Mucosa of descending colon (tissue), 3 donors: ENCODE results near the gene CMKLR1. TPM values are rescaled to one million over a fixed set of nuclear protein-coding genes. Genes with fewer than 3 reads are reported as not detected.

Experiments used
- ATAC-seq: fragments of 200-7000 bp; cut with Tn5 transposase; one replicate; pipeline ENCODE4 v1.9.1; 2020; ENCODE audit warnings: mild to moderate bottlenecking, moderate library complexity
- DNase-seq, 3 donors: peaks; one replicate each; pipeline ENCODE4 v3.0.0-alpha.2; 2020
- H3K36me3 ChIP-seq: fragments of 200-600 bp; one replicate; pipeline ENCODE4 v1.8.0; 2021; ENCODE audit warnings: low read depth, mild to moderate bottlenecking
- H3K4me1 ChIP-seq: fragments of 200-600 bp; one replicate; pipeline ENCODE4 v1.8.0; 2021; ENCODE audit warnings: low read depth, mild to moderate bottlenecking
- H3K4me3 ChIP-seq: fragments of 200-600 bp; one replicate; pipeline ENCODE4 v1.8.0; 2021; ENCODE audit warnings: mild to moderate bottlenecking
- H3K9me3 ChIP-seq: fragments of 200-600 bp; one replicate; pipeline ENCODE4 v1.8.0; 2021; ENCODE audit warnings: mild to moderate bottlenecking
- intact Hi-C, 2 donors: fragments of 100-400 bp; cut with DNase I in 1 of 2; cut with micrococcal nuclease in 1 of 2; formaldehyde crosslinking; loops; one replicate each; pipeline versions ENCODE4 v1.11.0 to v1.11.1; 2022; cut with DNase I, micrococcal nuclease
- total RNA-seq, 3 donors: library from RNA; stranded (reverse); fragmentation: NEBNext Ultra II Directional in 2 of 3; extraction: Animal tissue kit (Norgen Biotek cat#: 25700) in 2 of 3; gene quantifications; one replicate each; pipeline versions ENCODE4 v1.2.1 to v1.2.4, GENCODE V29; 2021 to 2023
- TF ChIP-seq, protein P1 (sequence below): fragments of 200-600 bp; IDR thresholded peaks from one replicate; pipeline ENCODE4 v1.8.0; 2022; ENCODE audit warnings: antibody characterized with exemption, mild to moderate bottlenecking
- donor health status: DM: no; HTN: no; CAD: no; lungs with moderate emphysema.
- donor health status: DM: no; HTN: no; CAD: no.
- donor health status: DM: no; HTN: yes; CAD: no.

The CMKLR1 gene
- total RNA-seq, 3 donors from 2014 or later = 4.4 to 15.7 (median 10.8) TPM

DNA sequence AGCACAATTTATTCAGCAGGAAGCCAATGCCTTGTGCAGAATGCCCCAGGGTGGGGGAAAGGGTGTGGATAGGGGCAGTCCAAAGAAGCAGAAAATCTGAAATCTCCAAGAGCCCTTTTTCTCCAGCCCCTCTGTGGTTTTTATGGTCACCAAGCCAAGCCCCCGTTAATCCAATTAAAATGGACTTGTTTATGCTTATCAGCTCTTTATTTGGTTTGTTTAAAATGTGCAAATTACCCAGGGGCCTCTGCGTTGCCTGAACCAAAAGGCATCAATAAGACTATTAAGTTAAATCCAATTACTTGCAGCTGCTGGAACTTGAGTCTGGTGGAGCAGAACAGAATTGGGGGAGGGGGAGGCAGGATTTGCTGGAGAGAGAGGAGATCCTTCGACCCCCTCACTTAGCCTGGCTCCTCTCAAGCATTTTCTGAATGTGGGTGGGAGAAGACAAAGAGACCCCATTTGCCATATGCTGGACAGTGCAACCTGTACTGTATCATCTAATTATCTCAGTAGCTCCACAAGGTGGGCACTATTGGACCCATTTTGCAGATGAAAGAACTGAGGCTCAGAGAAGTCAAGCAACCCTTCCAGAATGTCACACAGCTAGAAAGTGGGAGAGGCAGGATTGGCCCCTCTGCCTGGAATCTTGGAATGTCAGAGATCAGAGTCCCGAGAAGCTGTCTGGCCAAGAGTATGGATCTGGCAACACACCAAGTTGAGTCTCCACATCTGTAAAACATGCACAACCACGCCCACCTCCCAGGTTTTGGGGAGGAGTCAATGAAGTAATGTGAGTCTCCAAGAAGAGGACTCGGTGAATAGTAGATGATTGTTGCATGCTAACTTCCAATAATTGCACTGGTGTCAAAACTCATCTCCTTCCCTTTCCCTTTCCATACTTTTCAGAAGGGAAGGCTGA lies 66.9 kb downstream of the CMKLR1 start:
- no peaks in the 10 kb centered on the region for H3K4me1 ChIP-seq
- ATAC-seq (no peak), DNase-seq (no peak)
- no peaks in the 10 kb centered on the region for H3K36me3 ChIP-seq
- H3K9me3 ChIP-seq = no peaks in the 10 kb centered on the region
- H3K4me3 ChIP-seq = no peak overlapping the region
- intact Hi-C loops = no loop called here
- TF ChIP-seq, protein P1, sequence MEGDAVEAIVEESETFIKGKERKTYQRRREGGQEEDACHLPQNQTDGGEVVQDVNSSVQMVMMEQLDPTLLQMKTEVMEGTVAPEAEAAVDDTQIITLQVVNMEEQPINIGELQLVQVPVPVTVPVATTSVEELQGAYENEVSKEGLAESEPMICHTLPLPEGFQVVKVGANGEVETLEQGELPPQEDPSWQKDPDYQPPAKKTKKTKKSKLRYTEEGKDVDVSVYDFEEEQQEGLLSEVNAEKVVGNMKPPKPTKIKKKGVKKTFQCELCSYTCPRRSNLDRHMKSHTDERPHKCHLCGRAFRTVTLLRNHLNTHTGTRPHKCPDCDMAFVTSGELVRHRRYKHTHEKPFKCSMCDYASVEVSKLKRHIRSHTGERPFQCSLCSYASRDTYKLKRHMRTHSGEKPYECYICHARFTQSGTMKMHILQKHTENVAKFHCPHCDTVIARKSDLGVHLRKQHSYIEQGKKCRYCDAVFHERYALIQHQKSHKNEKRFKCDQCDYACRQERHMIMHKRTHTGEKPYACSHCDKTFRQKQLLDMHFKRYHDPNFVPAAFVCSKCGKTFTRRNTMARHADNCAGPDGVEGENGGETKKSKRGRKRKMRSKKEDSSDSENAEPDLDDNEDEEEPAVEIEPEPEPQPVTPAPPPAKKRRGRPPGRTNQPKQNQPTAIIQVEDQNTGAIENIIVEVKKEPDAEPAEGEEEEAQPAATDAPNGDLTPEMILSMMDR = no peak

DNA sequence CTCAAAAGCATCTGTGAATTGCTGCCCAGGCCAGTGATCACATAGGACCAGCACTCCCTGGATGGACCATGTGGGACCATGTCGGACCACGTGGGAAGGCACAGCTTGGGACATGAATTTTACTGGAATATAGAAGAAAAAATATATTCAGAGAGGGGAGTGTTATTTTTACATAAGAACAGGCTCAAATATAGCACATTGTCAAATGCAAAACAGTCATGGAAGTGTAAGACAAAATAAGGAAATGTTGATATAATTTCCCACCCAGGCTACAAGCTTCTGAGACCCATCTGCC lies 68.3 kb downstream of the CMKLR1 start:
- DNase-seq (no peak), ATAC-seq (no peak)
- intact Hi-C loops = no loop called here
- Histone ChIP-seq H3K36me3 (no peaks in the 10 kb centered on the region), H3K9me3 (no peaks in the 10 kb centered on the region), H3K4me1 (no peaks in the 10 kb centered on the region), H3K4me3 (no peak overlapping the region)
- TF ChIP-seq, protein P1 = no peak

DNA sequence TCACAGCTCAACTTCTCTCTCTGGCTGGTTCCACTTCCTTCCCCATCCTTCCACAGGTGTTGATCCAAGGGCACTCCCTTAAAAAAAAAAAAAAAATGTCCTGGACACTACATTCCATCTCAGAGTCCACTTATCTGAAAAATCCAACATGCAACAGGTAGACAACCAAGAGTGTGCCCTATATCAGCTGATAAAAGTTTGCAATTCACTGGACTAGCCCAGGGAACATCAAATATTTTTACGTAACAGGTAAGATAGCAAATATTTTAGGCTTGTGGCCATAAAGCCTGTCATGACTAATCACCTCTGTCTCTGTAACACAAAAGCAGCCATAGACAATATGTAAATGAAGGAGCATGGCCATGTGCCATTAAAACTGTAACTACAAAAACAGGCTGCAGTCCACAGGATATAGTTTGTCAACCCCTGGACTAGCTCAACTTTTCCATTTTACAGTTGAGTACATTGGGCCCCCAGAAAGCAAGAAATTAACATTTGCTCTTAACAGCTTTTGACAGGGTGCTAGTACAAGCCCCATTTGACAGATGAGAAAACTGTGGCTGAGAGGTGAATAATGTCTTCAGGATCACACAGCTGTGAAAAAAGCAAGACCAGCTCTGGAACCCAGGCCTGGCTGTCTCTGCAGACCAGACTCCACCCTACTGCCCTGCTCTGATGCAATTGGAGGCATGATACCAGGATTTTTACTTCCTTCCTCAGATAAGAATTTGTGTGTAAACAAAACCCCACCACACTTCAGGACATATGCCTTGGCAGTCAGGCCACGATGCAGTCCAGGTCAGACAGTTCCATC lies 68.9 kb downstream of the CMKLR1 start:
- H3K4me1 ChIP-seq = no peaks in the 10 kb centered on the region
- DNase-seq (no peak), ATAC-seq (no peak)
- no peaks in the 10 kb centered on the region for H3K36me3 ChIP-seq
- intact Hi-C loops = no loop called here
- TF ChIP-seq, protein P1 = no peak
- H3K4me3 ChIP-seq = no peak overlapping the region
- H3K9me3 ChIP-seq = no peaks in the 10 kb centered on the region

DNA sequence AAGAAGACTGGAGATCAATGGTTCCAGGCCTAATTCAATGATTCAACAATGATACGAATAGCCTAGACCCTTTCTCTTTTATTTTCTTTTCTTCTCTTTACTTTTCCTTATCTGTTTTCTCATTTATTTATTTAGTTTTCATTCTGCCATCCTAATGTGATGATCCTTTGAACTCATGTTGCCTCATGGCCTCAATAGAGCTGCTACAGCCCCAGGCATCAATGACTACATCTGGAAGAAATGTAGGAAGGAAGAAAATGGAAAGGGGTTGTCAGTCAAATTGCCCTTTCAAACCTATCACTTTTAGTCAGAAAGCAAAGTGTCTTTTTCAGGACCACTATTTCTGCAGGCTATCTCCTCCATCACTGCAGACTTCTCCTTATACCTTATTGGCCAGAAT lies 69.9 kb downstream of the CMKLR1 start:
- no peak overlapping the region for H3K4me3 ChIP-seq
- DNase-seq (no peak), ATAC-seq (no peak)
- intact Hi-C loops = no loop called here
- H3K4me1 ChIP-seq = no peaks in the 10 kb centered on the region
- TF ChIP-seq, protein P1 = no peak
- no peaks in the 10 kb centered on the region for H3K9me3 ChIP-seq
- no peaks in the 10 kb centered on the region for H3K36me3 ChIP-seq

DNA sequence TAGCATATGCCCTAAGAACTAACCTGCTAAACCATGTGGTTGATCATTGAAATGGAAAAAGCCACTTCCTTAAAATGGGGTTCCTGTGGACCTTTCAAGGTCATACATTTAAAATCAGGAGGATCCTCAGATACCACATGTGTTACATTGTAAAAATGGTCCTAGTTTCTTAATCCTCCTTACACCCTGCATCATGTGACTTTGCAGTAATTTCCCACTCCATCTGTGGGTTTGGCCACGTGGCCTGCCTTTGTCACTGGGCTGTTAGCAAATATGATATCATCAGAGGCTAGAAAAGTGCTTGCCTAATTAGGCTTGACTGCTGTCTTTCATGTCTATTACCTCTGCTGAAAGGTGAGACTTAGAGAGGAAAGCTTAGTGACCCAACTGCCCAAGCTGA lies 70.7 kb downstream of the CMKLR1 start:
- TF ChIP-seq, protein P1 = no peak
- H3K36me3 ChIP-seq = no peaks in the 10 kb centered on the region
- intact Hi-C loops = no loop called here
- DNase-seq (no peak), ATAC-seq (no peak)
- no peak overlapping the region for H3K4me3 ChIP-seq
- H3K9me3 ChIP-seq = no peaks in the 10 kb centered on the region
- H3K4me1 ChIP-seq = no peaks in the 10 kb centered on the region
